KMS-11 (cell line): ENCODE measurements around the gene WDR64.
"Not testable (repeated sequence)": the region's sequence is repeated elsewhere in the genome, so short reads cannot be mapped to it uniquely, and the experiment has no call there.

Experiments
- H2AFZ ChIP-seq: fragments of 200-600 bp; sonication (generic); 2 replicates; pipeline ENCODE4 v1.6.1; 2016; ENCODE audit warnings: antibody characterized with exemption, mixed run types, low read depth
- H3K27ac ChIP-seq: fragments of 200-600 bp; sonication (generic); 2 replicates; pipeline ENCODE4 v1.6.1; 2016; ENCODE audit warnings: mild to moderate bottlenecking, mixed run types
- H3K27me3 ChIP-seq: fragments of 200-600 bp; sonication (generic); 2 replicates; pipeline ENCODE4 v1.6.1; 2017; ENCODE audit warnings: mild to moderate bottlenecking, low read depth, mixed run types, moderate library complexity; ENCODE audit not compliant: insufficient read depth
- H3K36me3 ChIP-seq: fragments of 200-600 bp; sonication (generic); 2 replicates; pipeline ENCODE4 v1.6.1; 2017; ENCODE audit warnings: mild to moderate bottlenecking, mixed run types; ENCODE audit not compliant: insufficient read depth
- H3K4me1 ChIP-seq: fragments of 200-600 bp; sonication (generic); 2 replicates; pipeline ENCODE4 v1.6.1; 2016; ENCODE audit warnings: mild to moderate bottlenecking, low read depth, mixed run types; ENCODE audit not compliant: poor library complexity, severe bottlenecking
- H3K4me2 ChIP-seq: fragments of 200-600 bp; sonication (generic); 2 replicates; pipeline ENCODE4 v1.7.0; 2016; ENCODE audit warnings: mild to moderate bottlenecking, mixed run types
- H3K4me3 ChIP-seq: fragments of 200-600 bp; sonication (generic); IDR thresholded peaks from 2 replicates; pipeline ENCODE4 v1.6.1; 2017; ENCODE audit warnings: low read depth, low read length, mixed read lengths; ENCODE audit not compliant: insufficient read depth
- H3K79me2 ChIP-seq: fragments of 200-600 bp; sonication (generic); 2 replicates; pipeline ENCODE4 v1.6.1; 2016; ENCODE audit warnings: low read depth, mixed run types; ENCODE audit not compliant: insufficient read depth
- H3K9ac ChIP-seq: fragments of 200-600 bp; sonication (generic); 2 replicates; pipeline ENCODE4 v1.6.1; 2016; ENCODE audit warnings: mild to moderate bottlenecking, mixed run types
- H4K20me1 ChIP-seq: fragments of 200-600 bp; sonication (generic); 2 replicates; pipeline ENCODE4 v1.6.1; 2016; ENCODE audit warnings: mild to moderate bottlenecking, mixed run types; ENCODE audit not compliant: insufficient read depth
- CTCF ChIP-seq: fragments of 200-600 bp; sonication (generic); conservative IDR thresholded peaks from 2 replicates; pipeline ENCODE4 v1.6.1; 2017; ENCODE audit warnings: low read depth, mild to moderate bottlenecking, antibody characterized with exemption, low read length, moderate library complexity, mixed read lengths

Gene WDR64

GRCh38 chr1:241698177-241698576 lies 46.1 kb downstream of the WDR64 start:
- Histone ChIP-seq H4K20me1 (no peaks in the 10 kb centered on the region), H3K9ac (no peak overlapping the region), H2AFZ (no peak overlapping the region), H3K27me3 (no peaks in the 10 kb centered on the region), H3K4me1 (no peaks in the 10 kb centered on the region), H3K27ac (no peak overlapping the region), H3K4me2 (no peak overlapping the region), H3K36me3 (no peaks in the 10 kb centered on the region), H3K79me2 (no peaks in the 10 kb centered on the region), H3K4me3 (no peak overlapping the region)
- no peak for TF ChIP-seq CTCF

- Histone ChIP-seq H3K27ac (no peak overlapping the region), H4K20me1 (no peaks in the 10 kb centered on the region), H3K4me1 (no peaks in the 10 kb centered on the region), H3K36me3 (no peaks in the 10 kb centered on the region), H3K9ac (no peak overlapping the region), H2AFZ (no peak overlapping the region), H3K4me2 (no peak overlapping the region), H3K79me2 (no peaks in the 10 kb centered on the region), H3K27me3 (no peaks in the 10 kb centered on the region), H3K4me3 (no peak overlapping the region)
- TF ChIP-seq CTCF, result no peak
Observed at GRCh38 chr1:241701483-241702295, 49.6 kb downstream of the WDR64 start.

GRCh38 chr1:241702442-241703373 lies 50.6 kb downstream of the WDR64 start:
- Histone ChIP-seq H2AFZ (no peak overlapping the region), H3K27ac (no peak overlapping the region), H3K9ac (no peak overlapping the region), H3K4me2 (no peak overlapping the region), H3K79me2 (no peaks in the 10 kb centered on the region), H3K36me3 (no peaks in the 10 kb centered on the region), H3K4me3 (no peak overlapping the region), H3K4me1 (no peaks in the 10 kb centered on the region), H3K27me3 (no peaks in the 10 kb centered on the region), H4K20me1 (no peaks in the 10 kb centered on the region)
- TF ChIP-seq CTCF, result no peak

GRCh38 chr1:241703739-241704138 lies 51.7 kb downstream of the WDR64 start:
- not testable (repeated sequence) for H2AFZ ChIP-seq, H3K4me3 ChIP-seq, H3K27ac ChIP-seq, H3K79me2 ChIP-seq, H3K4me1 ChIP-seq, H3K27me3 ChIP-seq, H3K4me2 ChIP-seq, H3K36me3 ChIP-seq, H4K20me1 ChIP-seq, H3K9ac ChIP-seq
